Upper lobe of left lung (tissue), 6 donors: ENCODE data around the gene APBA1. TPM values are rescaled to one million over a fixed set of nuclear protein-coding genes. Genes with fewer than 3 reads are reported as not detected.
"Not testable (repeated sequence)": the region's sequence is repeated elsewhere in the genome, so short reads cannot be mapped to it uniquely, and the experiment has no call there.

ENCODE experiments used
- ATAC-seq, 2 donors: fragments of 200-7000 bp; cut with Tn5 transposase; one replicate each; pipeline ENCODE4 v1.9.1; 2022; ENCODE audit warnings: mild to moderate bottlenecking in 2 of 2, moderate library complexity in 2 of 2; ENCODE audit not compliant: low FRiP score in 2 of 2
- DNase-seq, 2 donors: peaks; one replicate each; pipeline ENCODE4 v3.0.0-alpha.2; 2019 to 2020
- H3K27ac ChIP-seq, 4 donors: fragments of 200-600 bp; sonication (generic); one replicate each; pipeline ENCODE4 v1.5.1; 2016 to 2019
- H3K27me3 ChIP-seq, 4 donors: fragments of 200-600 bp; sonication (generic); one replicate each; pipeline ENCODE4 v1.5.1; 2017 to 2019
- H3K36me3 ChIP-seq, 4 donors: fragments of 200-600 bp; sonication (generic); one replicate each; pipeline ENCODE4 v1.5.1; 2016 to 2019
- H3K4me1 ChIP-seq, 4 donors: fragments of 200-600 bp; sonication (generic); one replicate each; pipeline ENCODE4 v1.5.1; 2018 to 2019
- H3K4me3 ChIP-seq, 4 donors: fragments of 200-600 bp; sonication (generic); one replicate each; pipeline ENCODE4 v1.5.1; 2017 to 2019; ENCODE audit warnings: mild to moderate bottlenecking in 2 of 4, moderate library complexity in 1 of 4
- H3K9me3 ChIP-seq, 4 donors: fragments of 200-600 bp; sonication (generic); one replicate each; pipeline ENCODE4 v1.5.1; 2018 to 2019
- CTCF ChIP-seq, 6 experiments: fragments of 450-650 bp in 4 of 6; fragments of 200-600 bp in 2 of 6; sonication (generic) in 2 of 6; IDR thresholded peaks; one replicate each; pipeline ENCODE4 v1.5.1; 2016 to 2019; ENCODE audit warnings: antibody characterized with exemption in 6 of 6
- EP300 ChIP-seq, 4 donors: sonication (generic); formaldehyde crosslinking; IDR thresholded peaks; one replicate each; pipeline ENCODE4 v1.5.1; 2017; ENCODE audit warnings: antibody characterized with exemption in 4 of 4, control low read depth in 2 of 4
- POLR2A ChIP-seq, 4 donors: fragments of 450-650 bp; IDR thresholded peaks; one replicate each; pipeline ENCODE4 v1.5.1; 2016 to 2017; ENCODE audit warnings: antibody characterized with exemption in 4 of 4, mild to moderate bottlenecking in 2 of 4
- POLR2AphosphoS5 ChIP-seq, 2 donors: sonication (generic); formaldehyde crosslinking; IDR thresholded peaks; one replicate each; pipeline ENCODE4 v1.5.1; 2017; ENCODE audit warnings: antibody characterized with exemption in 2 of 2
- WGBS, 2 donors: methylation state at CpG; one replicate each; pipeline ENCODE4 v1.1.5; 2017 to 2018; 5-methylcytosine and 5-hydroxymethylcytosine counted together
- total RNA-seq, 6 donors: library from RNA; depleted of rRNA in 4 of 6; stranded (reverse); fragments of >200 nt in 4 of 6; gene quantifications; one replicate each; pipeline versions ENCODE4 v1.1.0 to v1.2.1, GENCODE V29; 2016 to 2021
- donor health status: DM: no; HTN: no; CAD: no; lungs with moderate emphysema.
- donor health status: DM: no; HTN: yes; CAD: no; lungs with severe emphysema.

APBA1 gene
- total RNA-seq, 6 donors from 2014 or later = 2.1 to 5.4 (median 4.0) TPM

DNA sequence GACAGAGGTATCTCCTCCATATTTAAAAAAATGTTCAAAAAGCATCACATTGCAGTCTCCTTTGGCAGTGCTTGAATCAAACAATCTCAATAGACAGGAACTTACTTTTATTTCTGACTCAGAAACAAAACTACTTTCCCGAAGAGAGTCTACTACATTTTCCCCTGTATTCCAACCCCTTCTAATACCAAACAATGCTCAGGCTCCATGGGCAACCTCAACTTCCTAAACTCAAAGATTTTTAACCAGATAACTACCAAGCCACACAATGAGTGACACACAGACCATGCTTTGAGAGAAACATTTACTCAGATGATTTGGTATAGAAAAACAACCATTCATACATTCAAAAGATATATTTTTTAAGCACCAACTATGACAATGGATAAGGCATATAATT is 70.5 kb downstream of the APBA1 start:
- Histone ChIP-seq H3K4me1 (peaks cover 0 to 4% (median 2%) of the 10 kb centered on the region in 4 donors), H3K9me3 (no peaks in the 10 kb centered on the region), H3K27ac (no peak overlapping the region), H3K4me3 (no peak overlapping the region), H3K36me3 (no peaks in the 10 kb centered on the region), H3K27me3 (no peaks in the 10 kb centered on the region)
- 33% methylated on average over 1 of the region's 1 CpG for WGBS, 2 donors
- no peak for ATAC-seq
- TF ChIP-seq POLR2AphosphoS5 (IDR thresholded peaks at IDR 0.05) (no peak), EP300 (IDR thresholded peaks at IDR 0.05) (no peak), POLR2A (IDR thresholded peaks at IDR 0.05) (no peak), CTCF (IDR thresholded peaks at IDR 0.05) (no peak)
- DNase-seq = no peak

- no peak overlapping the region for H3K27ac ChIP-seq
- ATAC-seq = no peak
- TF ChIP-seq POLR2A (IDR thresholded peaks at IDR 0.05) = no peak
- no peak for TF ChIP-seq CTCF (IDR thresholded peaks at IDR 0.05)
- no peak for TF ChIP-seq POLR2AphosphoS5 (IDR thresholded peaks at IDR 0.05)
- TF ChIP-seq EP300 (IDR thresholded peaks at IDR 0.05) = no peak
- no peaks in the 10 kb centered on the region for H3K36me3 ChIP-seq
- no peak overlapping the region for H3K4me3 ChIP-seq
- no peaks in the 10 kb centered on the region for H3K27me3 ChIP-seq
- DNase-seq = no peak
- no peaks in the 10 kb centered on the region for H3K9me3 ChIP-seq
- H3K4me1 ChIP-seq = peaks cover 0 to 4% (median 2%) of the 10 kb centered on the region in 4 donors
- WGBS, 2 donors = 93 to 95% methylated on average over 7 of the region's 7 CpGs
Measured at GRCh38 chr9:69600314-69601047, 71.7 kb downstream of the APBA1 start.

- DNase-seq = peak in 1 of 2 donors; percentile 32
- Histone ChIP-seq H3K9me3 (no peaks in the 10 kb centered on the region), H3K4me3 (no peak overlapping the region), H3K27ac (no peak overlapping the region), H3K27me3 (no peaks in the 10 kb centered on the region), H3K4me1 (peaks cover 0 to 4% (median 2%) of the 10 kb centered on the region in 4 donors), H3K36me3 (no peaks in the 10 kb centered on the region)
- 61 to 84% methylated on average over 8 of the region's 8 CpGs for WGBS, 2 donors
- TF ChIP-seq CTCF (IDR thresholded peaks at IDR 0.05) = no peak
- TF ChIP-seq EP300 (IDR thresholded peaks at IDR 0.05) = peak in 1 of 4 donors; percentile 58
- TF ChIP-seq POLR2A (IDR thresholded peaks at IDR 0.05) = no peak
- peak in 1 of 2 donors; percentile 76 for ATAC-seq
Measured at GRCh38 chr9:69599232-69599971, 72.8 kb downstream of the APBA1 start.

GRCh38 chr9:69596906-69597305 is 75.3 kb downstream of the APBA1 start:
- not testable (repeated sequence) for H3K4me3 ChIP-seq, H3K36me3 ChIP-seq, H3K27ac ChIP-seq, ATAC-seq, H3K27me3 ChIP-seq, DNase-seq, H3K9me3 ChIP-seq, H3K4me1 ChIP-seq
- 38 to 61% methylated on average over 1 of the region's 1 CpG for WGBS, 2 donors

- H3K9me3 ChIP-seq = no peaks in the 10 kb centered on the region
- DNase-seq (no peak), ATAC-seq (no peak)
- H3K27ac ChIP-seq = no peak overlapping the region
- no peaks in the 10 kb centered on the region for H3K36me3 ChIP-seq
- no peak overlapping the region for H3K4me3 ChIP-seq
- H3K27me3 ChIP-seq = no peaks in the 10 kb centered on the region
- peaks cover 0 to 3% (median 0%) of the 10 kb centered on the region in 4 donors for H3K4me1 ChIP-seq
- no peak for TF ChIP-seq EP300 (IDR thresholded peaks at IDR 0.05)
- TF ChIP-seq CTCF (IDR thresholded peaks at IDR 0.05) = no peak
- TF ChIP-seq POLR2AphosphoS5 (IDR thresholded peaks at IDR 0.05) = no peak
- no peak for TF ChIP-seq POLR2A (IDR thresholded peaks at IDR 0.05)
- 40 to 58% methylated on average over 2 of the region's 2 CpGs for WGBS, 2 donors
Measured at GRCh38 chr9:69594180-69594579, 78.0 kb downstream of the APBA1 start.
